ENCODE results near the gene SLC35C1.

GRCh38 chr11:45860764-45861510 lies 56.0 kb downstream of the SLC35C1 start:
- TF ChIP-seq POLR2AphosphoS5 (IDR thresholded peaks at IDR 0.05; ENCODE audit: low read depth, low read length) = no peak
- no peak for TF ChIP-seq TAF1 (IDR thresholded peaks at IDR 0.05; ENCODE audit: borderline replicate concordance, insufficient read depth, low read length)
